Ovary (tissue), 9 donors: ENCODE results near the gene RIN3. TPM values are rescaled to one million over a fixed set of nuclear protein-coding genes. Genes with fewer than 3 reads are reported as not detected.
"Not testable (repeated sequence)": the region's sequence is repeated elsewhere in the genome, so short reads cannot be mapped to it uniquely, and the experiment has no call there.

Source experiments
- DNase-seq, 5 donors: peaks; one replicate each; pipeline ENCODE4 v3.0.0-alpha.2; 2019 to 2020
- H3K27ac ChIP-seq, 2 donors: fragments of 200-600 bp; one replicate each; pipeline versions ENCODE4 v1.5.1 to v1.8.0; 2019 to 2022
- H3K27me3 ChIP-seq: fragments of 200-600 bp; one replicate; pipeline ENCODE4 v1.8.0; 2022
- H3K36me3 ChIP-seq: fragments of 200-600 bp; sonication (generic); one replicate; pipeline ENCODE4 v1.5.1; 2019
- H3K4me1 ChIP-seq: one replicate; pipeline ENCODE4 v1.8.1; 2013; ENCODE audit warnings: mild to moderate bottlenecking, moderate library complexity; ENCODE audit not compliant: insufficient read depth
- H3K4me3 ChIP-seq: fragments of 200-600 bp; sonication (generic); one replicate; pipeline ENCODE4 v1.5.1; 2017
- H3K9me3 ChIP-seq, 2 donors: fragments of 200-600 bp in 1 of 2; sonication (generic) in 1 of 2; one replicate each; pipeline versions ENCODE4 v1.5.1 to v1.8.1; 2013 to 2019; ENCODE audit warnings: mild to moderate bottlenecking in 1 of 2, moderate library complexity in 1 of 2
- EP300 ChIP-seq: sonication (generic); formaldehyde crosslinking; IDR thresholded peaks from one replicate; pipeline ENCODE4 v1.6.1; 2017; ENCODE audit warnings: antibody characterized with exemption
- POLR2A ChIP-seq: fragments of 450-650 bp; IDR thresholded peaks from one replicate; pipeline ENCODE4 v1.6.1; 2017; ENCODE audit warnings: antibody characterized with exemption, mild to moderate bottlenecking, moderate library complexity
- WGBS, 3 donors: extraction: QIAGEN DNeasy Blood & Tissue Kit in 1 of 3; methylation state at CpG; one replicate each; pipeline versions ENCODE4 v1.1.5 to v1.1.7; 2013 to 2017; 5-methylcytosine and 5-hydroxymethylcytosine counted together
- intact Hi-C, 4 donors: fragments of 100-400 bp; cut with DNase I; formaldehyde crosslinking; loops; one replicate each; pipeline versions ENCODE4 v1.11.0 to v1.15.1; 2022 to 2023
- polyA plus RNA-seq, 2 donors: library from polyadenylated mRNA; stranded (reverse); fragments of 200-250 nt in 1 of 2; fragments of 350-450 nt in 1 of 2; fragmentation: Illumina TruSeq in 1 of 2; extraction: RNeasy Lipid Tissue Mini Kit (QIAGEN cat#74804) in 1 of 2; gene quantifications; one replicate each; pipeline ENCODE4 v1.2.3, GENCODE V29; 2013 to 2014
- total RNA-seq, 7 donors: library from RNA; depleted of rRNA in 2 of 7; stranded (reverse); fragments of >200 nt in 2 of 7; fragmentation: NEBNext Ultra II Directional in 3 of 7; extraction: Animal tissue kit (Norgen Biotek cat#: 25700) in 3 of 7; gene quantifications; one replicate each; pipeline versions ENCODE4 v1.1.0 to v1.2.4, GENCODE V29; 2016 to 2023
- TF ChIP-seq, protein P1 (sequence below), 3 donors: fragments of 450-650 bp in 2 of 3; fragments of 200-600 bp in 1 of 3; IDR thresholded peaks; one replicate each; pipeline versions ENCODE4 v1.5.1 to v1.8.0; 2016 to 2022; ENCODE audit warnings: antibody characterized with exemption in 3 of 3, mild to moderate bottlenecking in 1 of 3
- donor health status: DM: no; HTN: no; CAD: no; lungs with moderate emphysema.
- donor health status: DM: no; HTN: no; CAD: no.
- donor health status: Bipolar disorder and iron deficiency.
- donor health status: DM: yes; HTN: yes; CAD: no.
- donor health status: DM: no; HTN: no; CAD: no.
- donor health status: DM: yes; HTN: yes; CAD: no.

RIN3 gene
- total and polyA plus RNA-seq, 9 donors, result 3.8 to 27.9 (median 13.9) TPM

DNA sequence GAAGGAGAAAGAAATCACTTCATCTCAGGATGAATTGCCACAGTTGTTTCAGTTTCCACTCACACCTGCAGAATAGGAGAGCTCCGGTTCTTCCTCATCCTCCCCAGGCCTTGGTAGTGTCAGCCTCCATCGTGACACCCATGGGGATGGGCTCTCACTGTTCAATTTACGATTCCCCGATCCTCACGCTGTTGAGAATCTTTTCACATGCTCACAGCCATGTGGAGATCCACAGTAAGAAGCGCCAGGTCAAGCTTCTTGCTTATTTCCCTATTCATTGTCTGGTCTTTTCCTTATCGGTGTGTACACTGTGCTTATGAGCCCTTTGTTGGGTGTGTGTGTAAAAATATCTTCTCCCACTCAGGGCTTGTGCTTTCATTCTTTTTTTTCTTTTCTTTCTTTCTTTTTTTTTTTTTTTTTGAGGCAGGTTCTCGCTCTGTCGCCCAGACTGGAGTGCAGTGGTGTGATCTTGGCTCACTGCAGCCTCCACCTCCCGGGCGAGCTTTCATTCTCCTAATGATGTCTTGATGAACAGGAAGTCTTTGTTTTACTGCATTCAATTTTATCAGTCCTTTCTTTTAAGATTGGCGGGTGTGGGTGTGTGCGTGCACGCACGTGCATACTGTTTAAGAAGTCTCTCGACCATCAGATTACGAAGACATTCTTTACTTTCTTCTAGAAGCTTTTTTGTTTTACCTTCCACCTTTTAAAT is 21.5 kb downstream of the RIN3 start:
- H3K4me1 ChIP-seq, result peaks cover 11% of the 10 kb centered on the region
- no peak overlapping the region for H3K27ac ChIP-seq
- no peak overlapping the region for H3K4me3 ChIP-seq
- intact Hi-C loops, result no loop called here
- no peaks in the 10 kb centered on the region for H3K27me3 ChIP-seq
- TF ChIP-seq EP300, result no peak
- no peak for DNase-seq
- 50 to 60% (median 56%) methylated on average over 17 of the region's 17 CpGs for WGBS, 3 donors
- no peaks in the 10 kb centered on the region for H3K36me3 ChIP-seq
- no peaks in the 10 kb centered on the region for H3K9me3 ChIP-seq

DNA sequence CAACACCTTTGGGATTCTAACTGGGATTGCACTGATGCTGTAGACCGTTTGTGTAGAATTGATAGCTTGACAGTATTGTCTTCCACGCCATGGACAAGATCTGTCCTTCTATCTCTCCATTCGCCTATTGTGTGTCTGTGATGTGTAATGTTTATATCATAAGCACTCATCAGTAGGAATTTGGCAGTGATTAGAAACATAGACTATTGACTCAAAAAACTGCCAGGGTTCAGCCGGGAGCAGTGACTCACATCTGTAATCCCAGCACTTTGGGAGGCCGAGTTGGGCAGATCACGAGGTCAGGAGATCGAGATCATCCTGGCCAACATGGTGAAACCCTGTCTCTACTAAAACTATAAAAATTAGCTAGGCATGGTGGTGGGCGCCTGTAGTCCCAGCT is 22.6 kb downstream of the RIN3 start:
- H3K27me3 ChIP-seq, intact Hi-C loops, DNase-seq, H3K36me3 ChIP-seq, H3K9me3 ChIP-seq, H3K27ac ChIP-seq, H3K4me3 ChIP-seq: not testable (repeated sequence)
- 82 to 87% (median 85%) methylated on average over 8 of the region's 8 CpGs for WGBS, 3 donors
- peaks cover 18% of the 10 kb centered on the region for H3K4me1 ChIP-seq

DNA sequence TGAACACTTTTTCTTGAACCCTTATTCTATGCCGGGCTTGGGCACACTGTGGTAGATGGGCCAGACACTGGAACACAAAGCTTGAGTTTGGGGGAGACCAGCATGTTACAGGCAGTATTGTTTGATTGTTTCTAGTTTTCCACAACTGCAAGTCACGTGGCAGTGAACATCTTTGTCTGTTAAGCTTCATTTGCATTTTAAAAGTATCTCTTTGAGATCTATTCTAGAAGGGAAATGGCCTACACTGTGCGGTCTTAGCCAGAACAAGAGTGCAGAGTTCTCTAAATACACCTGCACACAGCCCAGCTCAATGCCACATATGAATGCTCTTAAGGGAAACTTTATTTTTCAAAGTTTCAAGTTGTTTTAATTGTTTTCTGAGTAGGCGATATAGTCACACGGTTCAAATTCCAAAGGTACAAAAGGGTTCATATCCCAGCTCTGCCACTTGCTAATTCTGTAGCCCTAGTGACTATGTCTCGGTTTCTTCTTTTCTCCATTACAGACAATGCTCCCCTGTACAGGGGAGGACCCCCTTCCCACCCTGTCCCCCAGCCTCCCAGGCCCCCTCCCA is 24.9 kb downstream of the RIN3 start:
- no peaks in the 10 kb centered on the region for H3K36me3 ChIP-seq
- H3K4me3 ChIP-seq, result no peak overlapping the region
- 77 to 94% (median 80%) methylated on average over 6 of the region's 6 CpGs for WGBS, 3 donors
- H3K27ac ChIP-seq, result no peak overlapping the region
- H3K27me3 ChIP-seq, result no peaks in the 10 kb centered on the region
- peaks cover 15% of the 10 kb centered on the region for H3K4me1 ChIP-seq
- DNase-seq, result no peak
- H3K9me3 ChIP-seq, result no peaks in the 10 kb centered on the region
- TF ChIP-seq EP300, result no peak
- TF ChIP-seq, protein P1, sequence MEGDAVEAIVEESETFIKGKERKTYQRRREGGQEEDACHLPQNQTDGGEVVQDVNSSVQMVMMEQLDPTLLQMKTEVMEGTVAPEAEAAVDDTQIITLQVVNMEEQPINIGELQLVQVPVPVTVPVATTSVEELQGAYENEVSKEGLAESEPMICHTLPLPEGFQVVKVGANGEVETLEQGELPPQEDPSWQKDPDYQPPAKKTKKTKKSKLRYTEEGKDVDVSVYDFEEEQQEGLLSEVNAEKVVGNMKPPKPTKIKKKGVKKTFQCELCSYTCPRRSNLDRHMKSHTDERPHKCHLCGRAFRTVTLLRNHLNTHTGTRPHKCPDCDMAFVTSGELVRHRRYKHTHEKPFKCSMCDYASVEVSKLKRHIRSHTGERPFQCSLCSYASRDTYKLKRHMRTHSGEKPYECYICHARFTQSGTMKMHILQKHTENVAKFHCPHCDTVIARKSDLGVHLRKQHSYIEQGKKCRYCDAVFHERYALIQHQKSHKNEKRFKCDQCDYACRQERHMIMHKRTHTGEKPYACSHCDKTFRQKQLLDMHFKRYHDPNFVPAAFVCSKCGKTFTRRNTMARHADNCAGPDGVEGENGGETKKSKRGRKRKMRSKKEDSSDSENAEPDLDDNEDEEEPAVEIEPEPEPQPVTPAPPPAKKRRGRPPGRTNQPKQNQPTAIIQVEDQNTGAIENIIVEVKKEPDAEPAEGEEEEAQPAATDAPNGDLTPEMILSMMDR (IDR thresholded peaks at IDR 0.05), result no peak
- no peak for TF ChIP-seq POLR2A
- intact Hi-C loops, result no loop called here

DNA sequence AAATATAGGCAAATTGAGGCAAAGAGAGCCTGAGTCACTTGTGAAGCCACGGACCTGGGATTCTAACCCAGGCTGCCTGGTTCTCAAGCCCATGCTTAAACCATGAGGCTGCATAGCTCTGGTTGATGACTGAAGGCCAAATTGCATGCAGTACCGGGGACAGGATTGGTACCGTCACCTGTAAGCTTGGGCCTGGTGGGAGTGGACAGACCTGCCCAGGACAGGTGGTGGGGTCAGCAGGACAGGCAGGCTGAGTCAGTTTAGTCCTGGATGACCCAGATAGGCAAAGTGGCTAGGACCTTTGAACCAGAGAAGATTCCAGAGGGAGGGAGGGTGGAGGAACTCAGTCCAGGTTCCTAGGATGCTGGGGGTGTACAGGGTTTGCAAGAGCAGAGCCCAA is 25.8 kb downstream of the RIN3 start:
- TF ChIP-seq, protein P1 (IDR thresholded peaks at IDR 0.05), result no peak
- no peak for TF ChIP-seq EP300
- TF ChIP-seq POLR2A, result no peak

DNA sequence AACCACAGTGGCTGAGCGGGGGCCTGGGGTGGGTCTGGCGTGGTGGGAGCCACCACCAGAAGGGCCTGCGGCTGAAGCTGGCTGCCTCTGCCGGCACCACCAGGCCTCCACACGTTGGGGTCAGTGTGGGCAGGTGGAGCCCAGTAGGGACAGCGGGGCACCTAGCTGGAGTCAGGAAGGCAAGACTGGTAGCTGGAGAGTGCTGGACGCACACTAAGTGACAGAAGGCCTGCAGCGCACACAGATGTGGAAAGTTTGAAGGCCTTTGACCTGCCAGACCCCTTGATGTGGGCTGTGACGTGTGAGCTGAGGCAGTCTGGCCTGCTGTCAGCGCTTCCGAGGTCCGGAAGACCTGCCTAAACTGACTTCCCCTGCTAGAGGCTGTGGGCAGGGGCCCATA is 26.3 kb downstream of the RIN3 start:
- WGBS, 3 donors, result 64 to 67% (median 67%) methylated on average over 12 of the region's 12 CpGs
- Histone ChIP-seq H3K4me3 (no peak overlapping the region), H3K4me1 (peaks cover 15% of the 10 kb centered on the region), H3K27me3 (no peaks in the 10 kb centered on the region), H3K27ac (peak overlapping the region; percentile 41 to 84), H3K36me3 (no peaks in the 10 kb centered on the region), H3K9me3 (no peaks in the 10 kb centered on the region)
- TF ChIP-seq EP300, result no peak
- TF ChIP-seq, protein P1 (IDR thresholded peaks at IDR 0.05), result no peak
- no peak for TF ChIP-seq POLR2A
- intact Hi-C loops, result no loop called here
- DNase-seq, result peak in 3 of 5 donors; percentile 18 to 58 (median 40)

More for the DNA sequence above, 25.8 kb downstream of the RIN3 start:
- Histone ChIP-seq H3K27ac (peak overlapping the region; percentile 41 to 84), H3K36me3 (no peaks in the 10 kb centered on the region), H3K4me3 (no peak overlapping the region), H3K27me3 (no peaks in the 10 kb centered on the region), H3K4me1 (peaks cover 15% of the 10 kb centered on the region), H3K9me3 (no peaks in the 10 kb centered on the region)
- DNase-seq, result no peak
- intact Hi-C loops, result no loop called here
- 94 to 96% (median 94%) methylated on average over 3 of the region's 3 CpGs for WGBS, 3 donors
